ENCODE results near the gene KCNH2. TPM values are rescaled to one million over a fixed set of nuclear protein-coding genes. Genes with fewer than 3 reads are reported as not detected.
A peak's percentile ranks its signal among the peaks of the same experiment; 100 is the strongest.

The KCNH2 gene
- total RNA-seq, 2 experiments from 2014 or later = 5.8 to 7.5 TPM

DNA sequence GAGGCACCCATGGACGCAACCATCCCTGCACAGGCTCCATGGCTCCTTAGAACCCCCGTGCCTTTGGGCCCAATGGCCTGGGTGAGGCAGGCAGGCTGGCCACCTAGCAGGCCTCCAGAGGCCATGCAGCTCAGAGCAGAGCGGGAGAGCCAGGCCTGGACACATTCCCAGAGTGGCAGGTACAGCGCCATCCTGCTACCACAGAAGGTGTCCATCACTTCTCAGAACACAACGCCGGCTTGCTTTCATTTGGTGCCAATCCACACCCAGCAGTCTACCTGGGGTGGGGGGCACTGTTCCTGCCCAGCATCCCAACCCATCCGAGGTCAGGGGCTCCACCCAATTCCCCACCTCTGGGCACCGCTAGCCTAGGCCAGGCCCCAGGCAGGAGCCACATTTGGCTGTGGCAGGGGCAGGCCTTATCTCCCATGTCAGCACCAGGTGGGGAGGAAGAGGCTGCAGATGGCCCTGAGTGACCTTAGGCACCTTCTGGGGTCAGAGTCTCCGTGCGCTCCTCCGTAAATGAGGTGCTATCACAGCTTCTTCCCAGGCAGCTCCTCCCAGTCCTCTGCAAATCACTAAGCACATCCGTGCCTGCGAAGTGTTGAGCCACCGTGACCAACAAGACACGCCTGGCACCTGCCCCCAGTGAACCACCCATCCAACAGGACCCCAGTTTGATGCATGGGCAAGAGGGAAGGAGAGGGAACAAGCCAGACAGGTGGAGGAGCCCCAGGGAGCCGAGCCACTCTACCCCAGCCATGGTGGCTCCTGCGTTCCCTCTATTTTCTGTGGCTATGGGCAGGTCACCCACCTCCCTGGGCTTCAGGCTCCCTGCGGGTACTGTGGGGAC lies 14.2 kb downstream of the KCNH2 start:
- no peaks in the 10 kb centered on the region for H3K36me3 ChIP-seq (ENCODE audit: insufficient read depth, low read length)
- no TSS peak for BruUV-seq (replicated peaks)
- H3K27ac ChIP-seq (ENCODE audit: low read depth, low read length, poor library complexity, severe bottlenecking) = no peak overlapping the region
- H2AFZ ChIP-seq (ENCODE audit: low read length) = no peak overlapping the region
- no peaks in the 10 kb centered on the region for H3K79me2 ChIP-seq (ENCODE audit: insufficient read depth, low read depth, low read length)
- H3K4me1 ChIP-seq (ENCODE audit: insufficient read depth, low read length, poor library complexity, severe bottlenecking) = peaks cover 9% of the 10 kb centered on the region
- no peak overlapping the region for H3K4me3 ChIP-seq (ENCODE audit: low read depth, low read length, poor library complexity, severe bottlenecking)
- CTCF ChIA-PET (ENCODE audit: unreplicated experiment) = interaction anchor here (1.3 kb wide), 1 partner anchor 65 kb away, joined by 3 read pairs; no protein-coding TSS in a partner anchor
- no peaks in the 10 kb centered on the region for H3K9me2 ChIP-seq (ENCODE audit: insufficient read depth, low read length)
- POLR2A ChIA-PET = interaction anchor here (1.5 kb wide), 1 partner anchor 12 kb away, joined by 3 read pairs; no protein-coding TSS in a partner anchor
- no peaks in the 10 kb centered on the region for H3K9me3 ChIP-seq (ENCODE audit: low read length)
- no peak for DNase-seq (ENCODE audit: low spot score)
- TF ChIP-seq CTCF (conservative IDR thresholded peaks at IDR 0.05; ENCODE audit: low read length) (no peak), EZH2phosphoT487 (IDR thresholded peaks at IDR 0.05; ENCODE audit: borderline replicate concordance, low read depth, low read length) (no peak)
- no peak overlapping the region for H3K4me2 ChIP-seq (ENCODE audit: low read length)
- intact Hi-C loops (cut with micrococcal nuclease; ENCODE audit: unreplicated experiment) = loop anchor here (1.0 to 5.0 kb wide), 4 partner anchors 24 to 147 kb away; no protein-coding TSS in a partner anchor
- no peaks in the 10 kb centered on the region for H4K20me1 ChIP-seq (ENCODE audit: insufficient read depth, low read length)

GRCh38 chr7:150962553-150963399 lies 15.3 kb downstream of the KCNH2 start:
- ChIA-PET CTCF (ENCODE audit: unreplicated experiment) (interaction anchor here (0.7 to 1.3 kb wide), 3 partner anchors 22 to 85 kb away, joined by 3 to 4 read pairs (median 3); no protein-coding TSS in a partner anchor), POLR2A (interaction anchor here (0.6 to 1.5 kb wide), 2 partner anchors 13 to 57 kb away, joined by 3 read pairs; no protein-coding TSS in a partner anchor)
- no peaks in the 10 kb centered on the region for H4K20me1 ChIP-seq (ENCODE audit: insufficient read depth, low read length)
- no peaks in the 10 kb centered on the region for H3K9me3 ChIP-seq (ENCODE audit: low read length)
- intact Hi-C loops (cut with micrococcal nuclease; ENCODE audit: unreplicated experiment) = loop anchor here (1.0 to 5.0 kb wide), 4 partner anchors 26 to 148 kb away; no protein-coding TSS in a partner anchor
- BruUV-seq (replicated peaks) = no TSS peak
- H3K79me2 ChIP-seq (ENCODE audit: insufficient read depth, low read depth, low read length) = no peaks in the 10 kb centered on the region
- H3K4me2 ChIP-seq (ENCODE audit: low read length) = no peak overlapping the region
- H3K36me3 ChIP-seq (ENCODE audit: insufficient read depth, low read length) = no peaks in the 10 kb centered on the region
- peaks cover 9% of the 10 kb centered on the region for H3K4me1 ChIP-seq (ENCODE audit: insufficient read depth, low read length, poor library complexity, severe bottlenecking)
- TF ChIP-seq CTCF (conservative IDR thresholded peaks at IDR 0.05; ENCODE audit: low read length) (peak; percentile 91), EZH2phosphoT487 (IDR thresholded peaks at IDR 0.05; ENCODE audit: borderline replicate concordance, low read depth, low read length) (no peak)
- H2AFZ ChIP-seq (ENCODE audit: low read length) = no peak overlapping the region
- H3K9me2 ChIP-seq (ENCODE audit: insufficient read depth, low read length) = no peaks in the 10 kb centered on the region
- H3K4me3 ChIP-seq (ENCODE audit: low read depth, low read length, poor library complexity, severe bottlenecking) = no peak overlapping the region
- DNase-seq (ENCODE audit: low spot score) = peak; percentile 72
- no peak overlapping the region for H3K27ac ChIP-seq (ENCODE audit: low read depth, low read length, poor library complexity, severe bottlenecking)
